ENCODE data around the gene SGMS1. TPM values are rescaled to one million over a fixed set of nuclear protein-coding genes. Genes with fewer than 3 reads are reported as not detected.
A peak's percentile ranks its signal among the peaks of the same experiment; 100 is the strongest.

SGMS1 gene
- total and polyA plus RNA-seq, 10 donors: 5.9 to 84.3 (median 34.6) TPM

DNA sequence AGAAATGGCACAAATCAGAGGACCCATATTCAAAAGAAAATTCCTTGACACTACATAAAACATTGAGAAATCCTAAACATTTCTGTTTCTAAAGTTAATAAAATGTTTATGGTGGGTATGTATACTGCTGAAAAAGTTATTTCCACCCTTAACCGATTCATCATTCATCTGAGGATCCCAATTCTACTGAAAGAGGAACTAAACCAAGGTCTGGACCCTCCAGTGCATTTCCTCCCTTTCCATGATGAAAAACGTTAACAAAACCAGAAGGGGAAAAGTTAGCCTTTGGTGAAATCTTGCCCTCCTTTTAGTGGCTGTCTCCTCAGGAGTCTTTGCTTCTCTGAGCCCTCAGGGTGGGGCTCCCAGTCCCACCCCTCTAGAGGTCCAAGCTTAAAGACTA is 227.9 kb downstream of the SGMS1 start:
- H3K27me3 ChIP-seq (replicated peaks in 1 of 7): no peaks in the 10 kb centered on the region
- WGBS, 5 donors: 25 to 30% (median 26%) methylated on average over 2 of the region's 2 CpGs
- no peak for DNase-seq
- peak overlapping the region in 1 of 8 donors; percentile 31 for H3K27ac ChIP-seq
- intact Hi-C loops (cut with DNase I; ENCODE audit: low total_unique reads): no loop called here
- peaks cover 0 to 64% (median 34%) of the 10 kb centered on the region in 6 donors for H3K4me1 ChIP-seq
- no peaks in the 10 kb centered on the region for H3K9me3 ChIP-seq
- no peaks in the 10 kb centered on the region for H3K36me3 ChIP-seq
- TF ChIP-seq POLR2A (IDR thresholded peaks at IDR 0.05) (no peak), POLR2AphosphoS5 (IDR thresholded peaks at IDR 0.05) (no peak)
- TF ChIP-seq, protein P1, sequence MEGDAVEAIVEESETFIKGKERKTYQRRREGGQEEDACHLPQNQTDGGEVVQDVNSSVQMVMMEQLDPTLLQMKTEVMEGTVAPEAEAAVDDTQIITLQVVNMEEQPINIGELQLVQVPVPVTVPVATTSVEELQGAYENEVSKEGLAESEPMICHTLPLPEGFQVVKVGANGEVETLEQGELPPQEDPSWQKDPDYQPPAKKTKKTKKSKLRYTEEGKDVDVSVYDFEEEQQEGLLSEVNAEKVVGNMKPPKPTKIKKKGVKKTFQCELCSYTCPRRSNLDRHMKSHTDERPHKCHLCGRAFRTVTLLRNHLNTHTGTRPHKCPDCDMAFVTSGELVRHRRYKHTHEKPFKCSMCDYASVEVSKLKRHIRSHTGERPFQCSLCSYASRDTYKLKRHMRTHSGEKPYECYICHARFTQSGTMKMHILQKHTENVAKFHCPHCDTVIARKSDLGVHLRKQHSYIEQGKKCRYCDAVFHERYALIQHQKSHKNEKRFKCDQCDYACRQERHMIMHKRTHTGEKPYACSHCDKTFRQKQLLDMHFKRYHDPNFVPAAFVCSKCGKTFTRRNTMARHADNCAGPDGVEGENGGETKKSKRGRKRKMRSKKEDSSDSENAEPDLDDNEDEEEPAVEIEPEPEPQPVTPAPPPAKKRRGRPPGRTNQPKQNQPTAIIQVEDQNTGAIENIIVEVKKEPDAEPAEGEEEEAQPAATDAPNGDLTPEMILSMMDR (IDR thresholded peaks at IDR 0.05 in 8 of 11, conservative IDR thresholded peaks at IDR 0.05 in 3 of 11): no peak
- H3K4me3 ChIP-seq: no peak overlapping the region

DNA sequence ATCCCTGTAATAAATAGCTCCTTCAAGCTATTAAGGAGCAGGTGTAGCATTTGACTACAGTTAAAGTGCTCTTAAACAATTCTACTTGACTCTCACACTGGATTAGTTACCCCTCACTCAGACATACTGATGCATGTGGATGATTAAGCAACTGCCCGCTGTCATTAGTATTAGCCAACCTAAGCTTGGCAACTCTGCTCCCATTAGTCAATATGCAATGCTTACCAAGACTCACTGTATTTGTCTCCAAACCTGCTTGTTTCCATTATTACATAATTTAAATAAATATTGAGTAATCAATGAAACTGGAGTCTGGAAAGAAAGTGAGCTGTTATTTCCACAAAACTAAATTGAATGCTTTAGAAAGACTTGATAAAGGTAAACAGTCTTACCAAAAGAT is 228.5 kb downstream of the SGMS1 start:
- intact Hi-C loops (cut with DNase I; ENCODE audit: low total_unique reads): no loop called here
- no peaks in the 10 kb centered on the region for H3K9me3 ChIP-seq
- H3K27ac ChIP-seq: peak overlapping the region in 3 of 8 donors; percentile 7 to 41 (median 31)
- WGBS, 5 donors: 44 to 84% (median 61%) methylated on average over 1 of the region's 1 CpG
- H3K4me1 ChIP-seq: peaks cover 0 to 58% (median 34%) of the 10 kb centered on the region in 6 donors
- TF ChIP-seq POLR2AphosphoS5 (IDR thresholded peaks at IDR 0.05): no peak
- TF ChIP-seq POLR2A (IDR thresholded peaks at IDR 0.05): no peak
- TF ChIP-seq, protein P1 (IDR thresholded peaks at IDR 0.05 in 8 of 11, conservative IDR thresholded peaks at IDR 0.05 in 3 of 11): no peak
- H3K27me3 ChIP-seq (replicated peaks in 1 of 7): no peaks in the 10 kb centered on the region
- no peak for DNase-seq
- H3K36me3 ChIP-seq: no peaks in the 10 kb centered on the region
- no peak overlapping the region for H3K4me3 ChIP-seq

DNA sequence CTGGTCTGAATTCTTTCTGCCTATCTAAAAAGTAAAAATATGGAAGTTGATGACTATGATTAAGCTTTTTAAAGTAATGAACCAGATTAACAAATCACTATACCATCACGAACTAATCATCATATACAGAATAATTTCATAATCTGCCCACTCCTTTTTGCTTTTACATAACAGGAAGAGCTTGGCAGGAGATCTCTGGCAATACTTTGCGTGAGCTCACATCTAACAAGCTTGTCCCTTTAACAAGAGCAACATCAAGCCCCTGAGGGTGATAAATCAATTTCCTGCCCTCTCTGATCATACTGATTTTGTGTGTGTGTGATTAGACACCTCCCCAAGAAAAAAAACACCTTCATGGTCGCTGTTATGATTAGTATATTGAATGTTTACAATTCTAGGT is 228.9 kb downstream of the SGMS1 start:
- Histone ChIP-seq H3K9me3 (no peaks in the 10 kb centered on the region), H3K36me3 (no peaks in the 10 kb centered on the region), H3K4me1 (peaks cover 0 to 56% (median 34%) of the 10 kb centered on the region in 6 donors), H3K27ac (peak overlapping the region in 3 of 8 donors; percentile 7 to 41 (median 31)), H3K27me3 (replicated peaks in 1 of 7) (no peaks in the 10 kb centered on the region), H3K4me3 (no peak overlapping the region)
- TF ChIP-seq POLR2AphosphoS5 (IDR thresholded peaks at IDR 0.05) (no peak), POLR2A (IDR thresholded peaks at IDR 0.05) (no peak)
- TF ChIP-seq, protein P1 (IDR thresholded peaks at IDR 0.05 in 8 of 11, conservative IDR thresholded peaks at IDR 0.05 in 3 of 11): no peak
- 50 to 73% (median 54%) methylated on average over 3 of the region's 3 CpGs for WGBS, 5 donors
- intact Hi-C loops (cut with DNase I; ENCODE audit: low total_unique reads): no loop called here
- no peak for DNase-seq

DNA sequence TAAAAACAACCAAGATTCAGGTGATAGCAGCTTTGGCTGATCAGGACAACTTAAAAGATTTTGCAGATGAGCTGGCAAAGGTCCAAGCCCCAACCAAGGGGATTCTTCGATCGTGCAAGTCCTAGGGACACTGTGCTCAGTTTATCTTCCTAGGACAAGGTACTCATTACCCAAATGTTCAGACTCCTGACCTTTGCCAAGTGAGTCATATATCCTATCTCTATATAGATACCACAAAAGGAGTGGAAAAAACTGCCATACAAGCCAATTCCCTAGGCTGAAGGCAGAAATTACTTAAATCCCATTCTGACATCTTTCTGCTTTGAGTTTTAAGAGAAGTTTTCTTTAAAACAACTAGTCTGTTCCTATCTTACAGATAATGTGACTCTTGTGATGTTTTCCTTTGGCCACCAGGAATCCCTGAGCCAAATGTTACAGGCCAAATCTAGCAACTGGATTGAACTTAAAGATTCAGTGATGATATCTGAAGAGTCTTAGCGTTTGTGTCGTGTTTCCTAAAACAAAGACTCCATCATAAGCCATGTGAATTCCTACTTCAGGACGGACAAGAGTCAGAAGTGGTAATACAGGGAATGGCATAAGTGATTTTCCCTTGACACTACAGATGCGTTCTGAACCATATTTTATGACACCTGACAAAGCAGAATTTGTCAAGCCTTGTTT is 229.8 kb downstream of the SGMS1 start:
- no peaks in the 10 kb centered on the region for H3K36me3 ChIP-seq
- no peaks in the 10 kb centered on the region for H3K9me3 ChIP-seq
- intact Hi-C loops (cut with DNase I; ENCODE audit: low total_unique reads): no loop called here
- no peak overlapping the region for H3K27ac ChIP-seq
- H3K4me3 ChIP-seq: no peak overlapping the region
- 95 to 99% (median 97%) methylated on average over 6 of the region's 6 CpGs for WGBS, 5 donors
- no peaks in the 10 kb centered on the region for H3K27me3 ChIP-seq (replicated peaks in 1 of 7)
- H3K4me1 ChIP-seq: peaks cover 0 to 56% (median 30%) of the 10 kb centered on the region in 6 donors
- DNase-seq: no peak
- TF ChIP-seq, protein P1 (IDR thresholded peaks at IDR 0.05 in 8 of 11, conservative IDR thresholded peaks at IDR 0.05 in 3 of 11): no peak
- no peak for TF ChIP-seq POLR2A (IDR thresholded peaks at IDR 0.05)
- no peak for TF ChIP-seq POLR2AphosphoS5 (IDR thresholded peaks at IDR 0.05)
